GM23248 (cell line): Measurements from ENCODE around the gene CERS5. TPM values are rescaled to one million over a fixed set of nuclear protein-coding genes. Genes with fewer than 3 reads are reported as not detected.
A peak's percentile ranks its signal among the peaks of the same experiment; 100 is the strongest.

ENCODE experiments used
- DNase-seq: peaks from one replicate; pipeline ENCODE4 v3.0.0-alpha.2; 2015
- H2AFZ ChIP-seq: fragments of 200-600 bp; sonication (generic); 2 replicates; pipeline ENCODE4 v1.6.1; 2016; ENCODE audit warnings: antibody characterized with exemption
- H3F3A ChIP-seq: fragments of 200-600 bp; sonication (generic); 2 replicates; pipeline ENCODE4 v1.6.1; 2016; ENCODE audit warnings: mild to moderate bottlenecking, antibody characterized with exemption, mixed run types; ENCODE audit not compliant: insufficient read depth
- H3K27ac ChIP-seq: fragments of 200-600 bp; sonication (generic); 2 replicates; pipeline ENCODE4 v1.5.1; 2016; ENCODE audit warnings: mild to moderate bottlenecking
- H3K27me3 ChIP-seq: fragments of 200-600 bp; sonication (generic); replicated peaks from 2 replicates; pipeline ENCODE4 v1.6.1; 2016; ENCODE audit warnings: mild to moderate bottlenecking; ENCODE audit not compliant: insufficient read depth
- H3K36me3 ChIP-seq: fragments of 200-600 bp; sonication (generic); 2 replicates; pipeline ENCODE4 v1.6.1; 2016; ENCODE audit warnings: low read depth, mild to moderate bottlenecking
- H3K4me1 ChIP-seq: fragments of 200-600 bp; sonication (generic); 2 replicates; pipeline ENCODE4 v1.6.1; 2016; ENCODE audit warnings: mild to moderate bottlenecking; ENCODE audit not compliant: insufficient read depth
- H3K4me2 ChIP-seq: fragments of 200-600 bp; sonication (generic); one replicate; pipeline ENCODE4 v1.6.1; 2016; ENCODE audit warnings: mild to moderate bottlenecking; ENCODE audit not compliant: unreplicated experiment
- H3K4me3 ChIP-seq: fragments of 200-600 bp; sonication (generic); 2 replicates; pipeline ENCODE4 v1.5.1; 2016; ENCODE audit warnings: mild to moderate bottlenecking
- H3K79me2 ChIP-seq: fragments of 200-600 bp; sonication (generic); 2 replicates; pipeline ENCODE4 v1.6.1; 2016; ENCODE audit warnings: mild to moderate bottlenecking; ENCODE audit not compliant: insufficient read depth
- H3K9ac ChIP-seq: fragments of 200-600 bp; sonication (generic); 2 replicates; pipeline ENCODE4 v1.6.1; 2016; ENCODE audit warnings: mild to moderate bottlenecking
- H3K9me2 ChIP-seq: fragments of 200-600 bp; sonication (generic); 2 replicates; pipeline ENCODE4 v1.6.1; 2016; ENCODE audit warnings: mixed run types, mild to moderate bottlenecking, moderate library complexity; ENCODE audit not compliant: insufficient read depth
- H3K9me3 ChIP-seq: fragments of 200-600 bp; sonication (generic); one replicate; pipeline ENCODE4 v1.6.1; 2017; ENCODE audit warnings: low read depth
- H4K20me1 ChIP-seq: fragments of 200-600 bp; sonication (generic); 2 replicates; pipeline ENCODE4 v1.6.0; 2016; ENCODE audit not compliant: insufficient read depth
- EZH2 ChIP-seq: fragments of 200-600 bp; sonication (generic); IDR thresholded peaks from 2 replicates; pipeline ENCODE4 v1.6.1; 2018; ENCODE audit warnings: antibody characterized with exemption, mild to moderate bottlenecking; ENCODE audit not compliant: insufficient read depth, poor library complexity, severe bottlenecking
- EZH2phosphoT487 ChIP-seq: fragments of 200-600 bp; sonication (generic); IDR thresholded peaks from 2 replicates; pipeline ENCODE4 v1.6.1; 2018; ENCODE audit warnings: antibody characterized with exemption, moderate library complexity, mild to moderate bottlenecking, low read depth; ENCODE audit not compliant: insufficient read depth
- WGBS, 2 experiments: methylation state at CpG; one replicate each; pipeline ENCODE4 v1.1.6; 2015 to 2017; ENCODE audit warnings: low lambda C conversion rate in 2 of 2, low coverage in 1 of 2; ENCODE audit errors: missing lambda C conversion rate in 2 of 2; 5-methylcytosine and 5-hydroxymethylcytosine counted together
- in situ Hi-C: fragments of 300-500 bp; cut with MboI; formaldehyde crosslinking; loops from 2 replicates; pipeline ENCODE4 v1.15.0; 2020
- polyA plus RNA-seq: library from polyadenylated mRNA; unstranded; fragments of >200 nt; fragmentation: Nextera tagmentation; extraction: Ambion mirVana; gene quantifications from 2 replicates; pipeline ENCODE4 v1.2.1, GENCODE V29; 2016
- total RNA-seq: library from RNA; depleted of rRNA; stranded (reverse); fragments of >200 nt; shearing (Covaris generic); gene quantifications from 2 replicates; pipeline ENCODE4 v1.2.3, GENCODE V29; 2014

CERS5 gene
- total and polyA plus RNA-seq, 2 experiments from 2014 or later: 60.7 to 99.2 TPM

DNA sequence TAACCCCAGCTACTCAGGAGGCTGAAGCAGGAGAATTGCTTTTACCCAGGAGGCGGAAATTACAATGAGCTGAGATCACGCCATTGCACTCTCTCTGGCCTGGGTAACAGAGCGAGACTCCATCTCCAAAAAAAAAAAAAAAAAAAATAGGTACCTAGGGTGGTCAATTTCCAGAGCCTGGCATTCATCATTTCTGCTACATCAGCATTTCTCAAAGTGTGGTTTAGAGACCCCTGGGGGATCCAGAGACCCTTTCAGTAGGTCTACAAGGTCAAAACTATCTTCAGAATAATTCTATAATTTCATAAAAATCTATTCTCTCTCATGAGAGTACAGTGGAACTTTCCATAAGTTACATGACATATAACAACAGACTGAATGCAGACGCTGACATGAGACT, 19.9 kb downstream of the CERS5 start:
- Histone ChIP-seq H3K79me2 (peaks cover 97% of the 10 kb centered on the region), H3K9ac (no peak overlapping the region), H3K9me2 (no peaks in the 10 kb centered on the region), H3K4me1 (peaks cover 9% of the 10 kb centered on the region), H3K27me3 (no peaks in the 10 kb centered on the region), H3K9me3 (no peaks in the 10 kb centered on the region), H3K27ac (no peak overlapping the region), H3K4me3 (no peak overlapping the region), H3K4me2 (no peak overlapping the region), H2AFZ (no peak overlapping the region), H4K20me1 (peaks cover 8% of the 10 kb centered on the region; the same call in 1 of the 2 replicates), H3F3A (peaks cover 13% of the 10 kb centered on the region; the same call in 1 of the 2 replicates), H3K36me3 (peaks cover 6% of the 10 kb centered on the region; the same call in 1 of the 2 replicates)
- TF ChIP-seq EZH2 (no peak), EZH2phosphoT487 (no peak)
- in situ Hi-C loops: no loop called here
- 95 to 99% methylated on average over 4 of the region's 4 CpGs for WGBS, 2 experiments
- DNase-seq: no peak

DNA sequence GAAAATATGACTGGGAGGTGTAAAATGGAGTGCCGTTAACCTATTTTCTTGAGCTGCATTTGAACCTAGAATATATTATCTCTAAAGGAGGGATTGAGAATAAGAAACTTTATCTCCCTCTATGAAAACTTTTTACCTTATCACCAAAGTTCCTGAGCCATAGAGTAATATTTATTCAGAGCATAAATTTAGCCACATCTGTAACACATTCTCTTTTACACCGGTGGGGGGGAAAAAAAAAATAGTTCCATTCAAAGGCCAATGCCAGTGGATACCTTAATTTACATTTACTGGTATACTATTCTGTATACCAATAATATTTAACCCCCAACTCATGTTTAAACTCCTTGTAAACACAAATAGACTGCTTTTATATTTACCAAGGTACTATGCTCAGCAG, 21.7 kb downstream of the CERS5 start:
- Histone ChIP-seq H3K27me3 (no peaks in the 10 kb centered on the region), H3K79me2 (peaks cover 84% of the 10 kb centered on the region), H3K9me3 (no peaks in the 10 kb centered on the region), H3K9me2 (no peaks in the 10 kb centered on the region), H3F3A (peaks cover 1% of the 10 kb centered on the region; the same call in 1 of the 2 replicates), H2AFZ (no peak overlapping the region), H3K4me3 (no peak overlapping the region), H3K36me3 (peaks cover 17% of the 10 kb centered on the region), H3K9ac (no peak overlapping the region), H3K27ac (no peak overlapping the region), H3K4me2 (no peak overlapping the region), H3K4me1 (no peaks in the 10 kb centered on the region), H4K20me1 (peaks cover 8% of the 10 kb centered on the region; the same call in 1 of the 2 replicates)
- no peak for TF ChIP-seq EZH2
- 77 to 82% methylated on average over 2 of the region's 2 CpGs for WGBS, 2 experiments
- in situ Hi-C loops: no loop called here
- no peak for DNase-seq

DNA sequence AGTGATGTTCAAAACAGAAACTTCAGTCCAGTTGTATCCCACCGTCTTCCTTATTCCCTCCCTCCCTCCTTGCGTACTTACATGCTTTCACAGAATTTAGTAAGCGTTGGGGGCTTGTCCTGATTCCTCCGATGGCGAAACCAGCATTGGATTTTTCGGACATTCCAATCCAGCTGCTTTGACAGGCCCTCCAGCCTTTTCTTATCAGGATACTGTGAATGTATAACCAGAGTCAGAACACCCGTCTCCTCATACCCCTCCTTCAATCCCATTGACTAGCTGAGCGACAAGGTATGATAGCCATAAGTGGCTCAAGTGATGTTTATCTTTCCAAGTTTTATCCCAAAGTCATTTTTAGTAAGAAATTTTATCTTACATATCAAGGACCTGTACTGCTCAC, 24.2 kb downstream of the CERS5 start:
- peaks cover 4% of the 10 kb centered on the region; the same call in 1 of the 2 replicates for H3F3A ChIP-seq
- in situ Hi-C loops: no loop called here
- WGBS, 2 experiments: 92 to 93% methylated on average over 8 of the region's 8 CpGs
- H3K27me3 ChIP-seq: no peaks in the 10 kb centered on the region
- H3K9me3 ChIP-seq: no peaks in the 10 kb centered on the region
- no peak overlapping the region for H2AFZ ChIP-seq
- no peak for TF ChIP-seq EZH2phosphoT487
- no peak for TF ChIP-seq EZH2
- no peaks in the 10 kb centered on the region for H3K4me1 ChIP-seq
- no peaks in the 10 kb centered on the region for H3K9me2 ChIP-seq
- H3K4me2 ChIP-seq: no peak overlapping the region
- DNase-seq: no peak
- no peak overlapping the region for H3K9ac ChIP-seq
- peaks cover 75% of the 10 kb centered on the region for H3K79me2 ChIP-seq
- no peak overlapping the region for H3K4me3 ChIP-seq
- no peak overlapping the region for H3K27ac ChIP-seq
- peaks cover 35% of the 10 kb centered on the region for H3K36me3 ChIP-seq
- 0 out of 2 replicates have a peak, but pooled peaks cover 5% of the 10 kb centered on the region for H4K20me1 ChIP-seq

- WGBS, 2 experiments: 53 to 54% methylated on average over 2 of the region's 2 CpGs
- H3K4me2 ChIP-seq: no peak overlapping the region
- H3K36me3 ChIP-seq: peaks cover 48% of the 10 kb centered on the region
Measured at GRCh38 chr12:50132505-50133135, 34.5 kb downstream of the CERS5 start.

More at GRCh38 chr12:50132505-50133135, 34.5 kb downstream of the CERS5 start:
- Histone ChIP-seq H3F3A (peaks cover 42% of the 10 kb centered on the region), H3K9me3 (no peaks in the 10 kb centered on the region), H3K4me1 (peaks cover 8% of the 10 kb centered on the region; the same call in 1 of the 2 replicates), H3K79me2 (0 out of 2 replicates have a peak, but pooled peaks cover 7% of the 10 kb centered on the region), H4K20me1 (no peaks in the 10 kb centered on the region), H3K4me3 (no peak overlapping the region), H3K9ac (no peak overlapping the region), H2AFZ (no peak overlapping the region), H3K9me2 (no peaks in the 10 kb centered on the region), H3K27me3 (no peaks in the 10 kb centered on the region), H3K27ac (no peak overlapping the region)
- TF ChIP-seq EZH2phosphoT487 (no peak), EZH2 (no peak)
- in situ Hi-C loops: no loop called here
- DNase-seq: peak; percentile 59
